Measurements from ENCODE around the gene UBAP2L.

UBAP2L gene

DNA sequence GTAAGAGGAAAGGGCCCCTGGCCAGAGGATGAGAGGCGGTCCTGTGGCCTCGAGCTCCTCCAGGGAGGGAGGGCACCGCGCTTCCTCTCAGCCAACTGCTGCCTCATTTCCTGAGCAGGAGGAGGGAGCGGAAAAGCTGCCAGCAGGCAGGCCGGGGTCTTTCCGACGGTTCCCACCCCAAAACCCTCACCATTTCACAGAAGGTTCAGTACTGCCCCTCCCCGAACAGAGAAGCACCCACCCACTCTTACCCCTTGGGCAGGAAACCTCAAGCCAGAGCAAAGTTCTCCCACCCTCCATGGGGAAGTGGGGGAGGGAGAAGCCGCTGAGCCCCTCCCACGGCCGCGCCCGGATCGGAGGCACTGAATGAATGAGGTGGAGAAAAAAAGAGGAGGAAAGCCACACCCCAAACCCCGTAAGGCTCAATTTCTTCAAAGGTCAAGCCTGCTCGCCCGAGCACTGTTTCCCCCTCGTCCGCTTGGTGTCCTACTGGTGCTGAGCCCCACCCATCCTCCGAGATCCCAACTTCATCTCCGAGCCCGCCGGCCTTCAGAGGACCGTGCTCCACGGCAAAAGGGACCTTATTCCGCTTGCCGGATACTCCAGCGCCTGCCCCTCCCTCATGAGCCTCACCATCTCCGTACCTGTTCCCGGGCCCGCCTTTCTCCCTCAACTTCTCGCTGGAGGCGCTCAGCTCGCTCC is 38.3 kb upstream of the UBAP2L start (continued):
- TF ChIP-seq, protein P1, sequence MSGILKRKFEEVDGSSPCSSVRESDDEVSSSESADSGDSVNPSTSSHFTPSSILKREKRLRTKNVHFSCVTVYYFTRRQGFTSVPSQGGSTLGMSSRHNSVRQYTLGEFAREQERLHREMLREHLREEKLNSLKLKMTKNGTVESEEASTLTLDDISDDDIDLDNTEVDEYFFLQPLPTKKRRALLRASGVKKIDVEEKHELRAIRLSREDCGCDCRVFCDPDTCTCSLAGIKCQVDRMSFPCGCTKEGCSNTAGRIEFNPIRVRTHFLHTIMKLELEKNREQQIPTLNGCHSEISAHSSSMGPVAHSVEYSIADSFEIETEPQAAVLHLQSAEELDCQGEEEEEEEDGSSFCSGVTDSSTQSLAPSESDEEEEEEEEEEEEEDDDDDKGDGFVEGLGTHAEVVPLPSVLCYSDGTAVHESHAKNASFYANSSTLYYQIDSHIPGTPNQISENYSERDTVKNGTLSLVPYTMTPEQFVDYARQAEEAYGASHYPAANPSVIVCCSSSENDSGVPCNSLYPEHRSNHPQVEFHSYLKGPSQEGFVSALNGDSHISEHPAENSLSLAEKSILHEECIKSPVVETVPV (CRISPR knock-in tag; IDR thresholded peaks at IDR 0.05), result no peak
- TF ChIP-seq, protein P2, sequence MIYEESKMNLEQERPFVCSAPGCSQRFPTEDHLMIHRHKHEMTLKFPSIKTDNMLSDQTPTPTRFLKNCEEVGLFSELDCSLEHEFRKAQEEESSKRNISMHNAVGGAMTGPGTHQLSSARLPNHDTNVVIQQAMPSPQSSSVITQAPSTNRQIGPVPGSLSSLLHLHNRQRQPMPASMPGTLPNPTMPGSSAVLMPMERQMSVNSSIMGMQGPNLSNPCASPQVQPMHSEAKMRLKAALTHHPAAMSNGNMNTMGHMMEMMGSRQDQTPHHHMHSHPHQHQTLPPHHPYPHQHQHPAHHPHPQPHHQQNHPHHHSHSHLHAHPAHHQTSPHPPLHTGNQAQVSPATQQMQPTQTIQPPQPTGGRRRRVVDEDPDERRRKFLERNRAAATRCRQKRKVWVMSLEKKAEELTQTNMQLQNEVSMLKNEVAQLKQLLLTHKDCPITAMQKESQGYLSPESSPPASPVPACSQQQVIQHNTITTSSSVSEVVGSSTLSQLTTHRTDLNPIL (CRISPR knock-in tag; IDR thresholded peaks at IDR 0.05; ENCODE audit: low read depth), result no peak

DNA sequence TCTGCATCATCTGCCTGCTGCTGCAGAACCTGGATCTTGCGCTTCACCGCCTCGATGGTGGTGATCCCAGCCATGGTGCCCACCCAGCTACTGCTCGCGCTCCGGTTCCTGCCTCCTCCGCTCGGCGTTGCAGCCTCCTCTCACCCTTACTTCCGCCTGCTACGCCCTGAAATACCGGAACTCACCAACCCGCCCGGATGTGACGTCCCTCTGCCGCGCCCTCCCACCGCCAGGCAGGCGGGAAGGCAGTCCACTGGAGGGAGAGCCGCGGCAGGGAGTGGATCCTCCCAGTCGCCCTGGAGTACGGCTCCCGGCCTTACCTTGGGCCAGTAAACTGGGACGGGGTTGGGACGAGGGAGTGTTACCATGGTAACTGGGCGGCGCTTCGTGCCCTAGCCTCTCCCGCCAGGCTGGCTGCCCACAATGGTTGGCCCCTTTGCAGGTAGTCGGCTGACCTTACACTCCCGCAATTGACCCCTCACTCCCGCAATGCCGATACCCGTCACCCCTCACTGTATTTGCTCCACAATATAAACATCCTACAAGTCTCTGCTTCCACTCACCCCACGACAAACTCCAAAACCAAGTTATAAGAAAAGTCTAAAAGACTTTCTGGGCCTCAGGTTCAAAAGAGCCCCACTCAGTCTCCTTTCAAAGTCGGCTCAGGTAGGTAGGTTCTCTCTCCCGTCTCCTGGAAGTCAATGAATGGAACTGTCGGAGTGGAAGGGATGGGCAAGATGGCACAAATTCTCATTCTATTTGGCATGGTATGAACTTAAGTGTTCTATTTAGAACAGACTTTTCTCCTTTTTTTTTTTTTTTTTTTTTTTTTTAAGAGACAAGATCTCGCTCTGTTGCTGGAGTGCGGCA is 37.5 kb upstream of the UBAP2L start:
- TF ChIP-seq ARNTL (CRISPR knock-in tag; IDR thresholded peaks at IDR 0.05; ENCODE audit: borderline replicate concordance, low read depth) (no peak), ZFP3 (CRISPR knock-in tag; IDR thresholded peaks at IDR 0.05) (no peak), RARB (CRISPR knock-in tag; IDR thresholded peaks at IDR 0.05) (no peak), ESRRG (CRISPR knock-in tag; IDR thresholded peaks at IDR 0.05) (no peak), PPARA (CRISPR knock-in tag; IDR thresholded peaks at IDR 0.05; ENCODE audit: borderline replicate concordance) (no peak), ZNF565 (CRISPR knock-in tag; conservative IDR thresholded peaks at IDR 0.05; ENCODE audit: low read depth) (no peak), GLIS3 (CRISPR knock-in tag; IDR thresholded peaks at IDR 0.05) (no peak), ZC3H10 (CRISPR knock-in tag; IDR thresholded peaks at IDR 0.05) (no peak)
- peak; percentile 95 for ATAC-seq

DNA sequence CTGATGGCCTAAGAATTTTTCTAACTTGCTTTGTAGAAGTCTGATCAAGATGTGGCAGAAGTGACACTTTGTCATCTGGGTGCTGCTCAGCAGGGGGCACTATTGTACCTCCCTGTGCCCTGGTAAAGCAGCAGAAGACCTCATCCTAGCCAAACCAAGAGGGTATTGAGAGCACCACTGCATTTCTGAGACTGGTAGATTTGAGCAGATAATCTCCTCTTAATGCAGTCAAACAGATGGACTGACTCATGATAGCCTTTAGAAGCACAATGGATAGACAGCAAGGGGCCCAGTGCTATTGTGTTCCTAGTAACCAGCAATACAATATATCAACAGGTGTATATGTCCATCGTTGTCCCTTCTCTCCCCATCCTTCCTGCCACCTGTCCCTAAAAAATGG is 34.6 kb upstream of the UBAP2L start:
- TF ChIP-seq ZFP30 (CRISPR knock-in tag; IDR thresholded peaks at IDR 0.05) (no peak), RARB (CRISPR knock-in tag; IDR thresholded peaks at IDR 0.05) (no peak), ESRRG (CRISPR knock-in tag; IDR thresholded peaks at IDR 0.05) (no peak), CSDC2 (CRISPR knock-in tag; IDR thresholded peaks at IDR 0.05) (no peak), BACH2 (CRISPR knock-in tag; IDR thresholded peaks at IDR 0.05; ENCODE audit: borderline replicate concordance) (no peak), ARNTL (CRISPR knock-in tag; IDR thresholded peaks at IDR 0.05; ENCODE audit: borderline replicate concordance, low read depth) (no peak), GLIS3 (CRISPR knock-in tag; IDR thresholded peaks at IDR 0.05) (no peak), ZNF565 (CRISPR knock-in tag; conservative IDR thresholded peaks at IDR 0.05; ENCODE audit: low read depth) (no peak), SNAI2 (CRISPR knock-in tag; IDR thresholded peaks at IDR 0.05) (no peak), TCF4 (CRISPR knock-in tag; IDR thresholded peaks at IDR 0.05; ENCODE audit: borderline replicate concordance) (no peak), ZNF8 (CRISPR knock-in tag; IDR thresholded peaks at IDR 0.05) (no peak), ISL1 (CRISPR knock-in tag; IDR thresholded peaks at IDR 0.05) (no peak), ZC3H10 (CRISPR knock-in tag; IDR thresholded peaks at IDR 0.05) (no peak), TOX (CRISPR knock-in tag; IDR thresholded peaks at IDR 0.05; ENCODE audit: borderline replicate concordance) (no peak), ZNF70 (CRISPR knock-in tag; IDR thresholded peaks at IDR 0.05) (no peak), ZFP3 (CRISPR knock-in tag; IDR thresholded peaks at IDR 0.05) (no peak)
- TF ChIP-seq, protein P2 (CRISPR knock-in tag; IDR thresholded peaks at IDR 0.05; ENCODE audit: low read depth), result no peak
- TF ChIP-seq, protein P3, sequence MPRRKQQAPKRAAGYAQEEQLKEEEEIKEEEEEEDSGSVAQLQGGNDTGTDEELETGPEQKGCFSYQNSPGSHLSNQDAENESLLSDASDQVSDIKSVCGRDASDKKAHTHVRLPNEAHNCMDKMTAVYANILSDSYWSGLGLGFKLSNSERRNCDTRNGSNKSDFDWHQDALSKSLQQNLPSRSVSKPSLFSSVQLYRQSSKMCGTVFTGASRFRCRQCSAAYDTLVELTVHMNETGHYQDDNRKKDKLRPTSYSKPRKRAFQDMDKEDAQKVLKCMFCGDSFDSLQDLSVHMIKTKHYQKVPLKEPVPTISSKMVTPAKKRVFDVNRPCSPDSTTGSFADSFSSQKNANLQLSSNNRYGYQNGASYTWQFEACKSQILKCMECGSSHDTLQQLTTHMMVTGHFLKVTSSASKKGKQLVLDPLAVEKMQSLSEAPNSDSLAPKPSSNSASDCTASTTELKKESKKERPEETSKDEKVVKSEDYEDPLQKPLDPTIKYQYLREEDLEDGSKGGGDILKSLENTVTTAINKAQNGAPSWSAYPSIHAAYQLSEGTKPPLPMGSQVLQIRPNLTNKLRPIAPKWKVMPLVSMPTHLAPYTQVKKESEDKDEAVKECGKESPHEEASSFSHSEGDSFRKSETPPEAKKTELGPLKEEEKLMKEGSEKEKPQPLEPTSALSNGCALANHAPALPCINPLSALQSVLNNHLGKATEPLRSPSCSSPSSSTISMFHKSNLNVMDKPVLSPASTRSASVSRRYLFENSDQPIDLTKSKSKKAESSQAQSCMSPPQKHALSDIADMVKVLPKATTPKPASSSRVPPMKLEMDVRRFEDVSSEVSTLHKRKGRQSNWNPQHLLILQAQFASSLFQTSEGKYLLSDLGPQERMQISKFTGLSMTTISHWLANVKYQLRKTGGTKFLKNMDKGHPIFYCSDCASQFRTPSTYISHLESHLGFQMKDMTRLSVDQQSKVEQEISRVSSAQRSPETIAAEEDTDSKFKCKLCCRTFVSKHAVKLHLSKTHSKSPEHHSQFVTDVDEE (CRISPR knock-in tag; IDR thresholded peaks at IDR 0.05), result no peak
- TF ChIP-seq, protein P4, sequence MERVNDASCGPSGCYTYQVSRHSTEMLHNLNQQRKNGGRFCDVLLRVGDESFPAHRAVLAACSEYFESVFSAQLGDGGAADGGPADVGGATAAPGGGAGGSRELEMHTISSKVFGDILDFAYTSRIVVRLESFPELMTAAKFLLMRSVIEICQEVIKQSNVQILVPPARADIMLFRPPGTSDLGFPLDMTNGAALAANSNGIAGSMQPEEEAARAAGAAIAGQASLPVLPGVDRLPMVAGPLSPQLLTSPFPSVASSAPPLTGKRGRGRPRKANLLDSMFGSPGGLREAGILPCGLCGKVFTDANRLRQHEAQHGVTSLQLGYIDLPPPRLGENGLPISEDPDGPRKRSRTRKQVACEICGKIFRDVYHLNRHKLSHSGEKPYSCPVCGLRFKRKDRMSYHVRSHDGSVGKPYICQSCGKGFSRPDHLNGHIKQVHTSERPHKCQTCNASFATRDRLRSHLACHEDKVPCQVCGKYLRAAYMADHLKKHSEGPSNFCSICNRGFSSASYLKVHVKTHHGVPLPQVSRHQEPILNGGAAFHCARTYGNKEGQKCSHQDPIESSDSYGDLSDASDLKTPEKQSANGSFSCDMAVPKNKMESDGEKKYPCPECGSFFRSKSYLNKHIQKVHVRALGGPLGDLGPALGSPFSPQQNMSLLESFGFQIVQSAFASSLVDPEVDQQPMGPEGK (CRISPR knock-in tag; IDR thresholded peaks at IDR 0.05; ENCODE audit: borderline replicate concordance), result no peak
- TF ChIP-seq, protein P5, sequence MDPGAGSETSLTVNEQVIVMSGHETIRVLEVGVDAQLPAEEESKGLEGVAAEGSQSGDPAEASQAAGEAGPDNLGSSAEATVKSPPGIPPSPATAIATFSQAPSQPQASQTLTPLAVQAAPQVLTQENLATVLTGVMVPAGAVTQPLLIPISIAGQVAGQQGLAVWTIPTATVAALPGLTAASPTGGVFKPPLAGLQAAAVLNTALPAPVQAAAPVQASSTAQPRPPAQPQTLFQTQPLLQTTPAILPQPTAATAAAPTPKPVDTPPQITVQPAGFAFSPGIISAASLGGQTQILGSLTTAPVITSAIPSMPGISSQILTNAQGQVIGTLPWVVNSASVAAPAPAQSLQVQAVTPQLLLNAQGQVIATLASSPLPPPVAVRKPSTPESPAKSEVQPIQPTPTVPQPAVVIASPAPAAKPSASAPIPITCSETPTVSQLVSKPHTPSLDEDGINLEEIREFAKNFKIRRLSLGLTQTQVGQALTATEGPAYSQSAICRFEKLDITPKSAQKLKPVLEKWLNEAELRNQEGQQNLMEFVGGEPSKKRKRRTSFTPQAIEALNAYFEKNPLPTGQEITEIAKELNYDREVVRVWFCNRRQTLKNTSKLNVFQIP (CRISPR knock-in tag; IDR thresholded peaks at IDR 0.05; ENCODE audit: borderline replicate concordance, low read depth), result no peak
- ATAC-seq, result no peak
